Left kidney (tissue), 2 donors: ENCODE measurements around the gene PHOSPHO2. TPM values are rescaled to one million over a fixed set of nuclear protein-coding genes. Genes with fewer than 3 reads are reported as not detected.

Source experiments
- DNase-seq: peaks from one replicate; pipeline ENCODE4 v3.0.0-alpha.2; 2013
- polyA plus RNA-seq: library from polyadenylated mRNA; unstranded; fragments of 120-200 nt; gene quantifications from one replicate; pipeline ENCODE4 v1.2.1, GENCODE V29; 2013; ENCODE audit not compliant: insufficient read length

The PHOSPHO2 gene
- polyA plus RNA-seq, 1 donor: 21.7 TPM

DNA sequence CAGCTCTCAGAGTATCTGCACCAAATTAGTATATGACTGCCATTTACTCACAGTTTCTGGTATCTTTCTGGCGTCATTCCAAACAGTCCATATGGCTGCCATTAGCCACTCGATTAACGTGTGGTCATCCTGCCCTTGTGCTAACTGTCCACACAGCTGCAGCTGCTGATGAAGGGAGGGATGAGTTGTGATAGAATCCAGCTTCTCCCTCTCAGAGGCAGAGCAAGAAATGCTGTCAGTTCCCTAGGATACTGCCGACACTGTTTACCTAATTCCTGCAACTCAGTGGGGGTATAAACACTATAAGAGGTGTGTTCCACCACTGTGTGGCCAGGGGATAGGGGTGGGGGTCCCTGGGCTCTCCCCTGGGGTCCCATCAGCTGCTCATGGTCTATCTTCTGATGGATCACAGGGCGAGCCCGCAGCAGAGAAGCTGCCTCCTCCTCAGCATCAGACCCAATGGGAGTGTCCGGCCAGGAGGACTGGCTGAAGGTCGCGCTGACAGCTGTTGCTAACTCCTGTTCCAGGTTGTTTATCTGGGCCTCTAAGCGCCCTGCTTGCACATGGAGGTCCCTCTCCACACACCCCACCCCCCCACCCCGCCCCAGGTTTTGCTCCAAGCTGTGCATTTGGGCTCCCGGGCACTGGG lies 22.1 kb downstream of the PHOSPHO2 start:
- DNase-seq: no peak

DNA sequence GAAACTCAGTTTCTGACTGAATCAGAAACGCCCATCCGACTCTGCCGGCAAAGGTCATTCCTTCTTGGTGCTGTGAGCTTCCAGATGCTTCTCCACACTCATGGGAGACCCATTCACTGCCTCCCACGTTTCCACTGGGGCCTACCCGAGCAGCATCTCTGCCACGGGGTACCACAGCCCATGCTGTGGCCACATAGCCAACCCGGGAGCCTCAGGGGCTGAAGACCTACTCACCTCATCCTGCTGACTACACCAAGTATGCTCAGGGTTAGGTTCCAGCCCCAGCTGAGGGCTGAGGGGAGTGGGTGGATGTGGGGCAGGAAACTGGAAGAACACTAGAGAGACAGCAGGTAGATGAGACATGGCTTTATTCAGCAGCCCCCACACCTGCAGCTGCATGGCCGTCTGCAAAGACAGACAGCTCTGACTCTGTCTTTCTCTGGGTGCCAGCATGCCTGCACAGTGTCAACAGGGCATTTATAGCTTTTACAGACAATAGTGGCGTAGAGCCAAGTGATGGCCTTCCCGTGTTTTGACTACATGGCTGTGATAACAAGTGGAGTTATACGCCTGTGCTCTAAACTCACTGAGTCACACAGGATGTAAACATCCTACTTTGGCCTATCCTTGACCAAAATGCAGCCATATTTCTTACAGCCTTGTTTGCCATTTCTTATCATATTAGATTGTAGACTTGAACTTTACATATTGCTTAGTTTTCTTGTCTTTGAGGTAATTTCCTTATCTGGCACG lies 22.8 kb downstream of the PHOSPHO2 start:
- DNase-seq: no peak

DNA sequence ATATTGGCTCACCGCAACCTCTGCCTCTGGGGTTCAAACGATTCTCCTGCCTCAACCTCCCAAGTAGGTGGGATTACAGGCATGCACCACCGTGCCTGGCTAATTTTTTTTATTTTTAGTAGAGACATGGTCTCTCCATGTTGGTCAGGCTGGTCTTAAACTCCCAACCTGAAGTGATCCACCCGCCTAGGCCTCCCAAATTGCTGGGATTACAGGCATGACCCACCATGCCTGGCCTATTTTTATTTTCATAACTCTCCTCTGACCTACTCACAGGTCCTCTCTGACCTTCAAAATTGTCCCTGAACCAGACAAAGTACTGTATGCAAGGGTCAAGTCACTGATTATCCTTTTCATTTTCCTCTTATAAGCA lies 23.4 kb downstream of the PHOSPHO2 start:
- no peak for DNase-seq

DNA sequence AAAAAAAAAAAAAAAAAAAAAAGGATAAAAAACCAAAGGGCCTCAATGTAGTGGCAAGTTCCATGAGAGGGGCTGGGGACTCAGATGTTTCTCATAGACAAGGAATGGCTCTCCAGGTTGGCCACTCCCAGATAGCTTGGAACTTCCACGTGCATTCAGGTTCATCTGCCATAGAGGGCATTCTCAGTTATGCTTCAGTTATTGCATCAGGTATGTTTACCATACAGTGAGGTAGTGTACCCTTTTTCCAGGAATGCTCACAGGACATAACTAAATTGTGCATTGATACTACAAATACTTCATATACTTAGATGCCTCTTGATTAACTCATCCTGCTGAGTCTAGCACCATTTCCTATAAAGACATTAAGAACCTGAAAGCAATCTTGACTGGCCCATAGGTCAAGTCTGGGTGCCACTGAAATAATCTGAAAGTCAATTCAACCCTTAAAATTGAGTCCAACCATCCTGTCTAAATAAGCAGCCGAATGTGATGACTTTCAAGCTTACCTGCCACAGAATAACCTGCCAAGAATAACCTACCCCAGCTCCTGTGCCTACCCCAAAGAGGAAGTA lies 24.7 kb downstream of the PHOSPHO2 start:
- DNase-seq: no peak

DNA sequence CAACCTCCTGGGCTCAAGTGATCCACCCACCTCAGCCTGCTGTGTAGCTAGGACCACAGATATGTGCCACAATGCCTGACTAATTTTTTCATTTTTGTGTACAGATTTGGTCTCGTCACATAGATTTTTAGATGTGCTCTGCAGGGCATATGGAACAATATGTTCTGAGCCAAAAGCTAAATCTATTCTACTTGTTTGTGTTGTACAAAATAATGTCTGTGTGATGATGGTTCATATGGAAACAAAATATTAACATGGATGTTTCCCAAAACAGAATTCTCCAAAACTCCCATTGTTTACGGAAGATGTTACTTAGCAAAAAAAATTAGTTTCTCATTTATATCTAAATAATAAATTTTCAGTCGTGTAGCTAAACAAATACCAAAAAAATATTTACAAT lies 26.7 kb downstream of the PHOSPHO2 start:
- no peak for DNase-seq

DNA sequence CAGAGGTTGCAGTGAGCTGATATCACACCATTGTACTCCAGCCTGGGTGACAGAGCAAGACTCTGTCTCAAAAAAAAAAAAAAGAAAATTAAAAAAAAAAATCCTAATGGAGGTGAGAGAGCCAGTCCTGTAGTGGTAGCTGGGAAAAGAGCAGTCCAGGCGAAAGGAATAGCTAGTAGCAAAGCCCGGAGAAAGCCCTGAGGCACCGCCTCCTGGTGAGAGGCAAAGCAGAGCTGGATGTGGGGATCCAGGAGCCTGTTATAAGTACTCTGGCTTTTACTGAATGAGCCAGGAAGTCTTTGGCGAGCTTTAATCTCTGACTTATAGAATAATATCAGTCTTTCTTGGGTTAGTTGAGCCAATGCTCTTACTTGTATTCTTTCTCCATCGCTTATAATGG lies 32.8 kb downstream of the PHOSPHO2 start:
- DNase-seq: no peak

DNA sequence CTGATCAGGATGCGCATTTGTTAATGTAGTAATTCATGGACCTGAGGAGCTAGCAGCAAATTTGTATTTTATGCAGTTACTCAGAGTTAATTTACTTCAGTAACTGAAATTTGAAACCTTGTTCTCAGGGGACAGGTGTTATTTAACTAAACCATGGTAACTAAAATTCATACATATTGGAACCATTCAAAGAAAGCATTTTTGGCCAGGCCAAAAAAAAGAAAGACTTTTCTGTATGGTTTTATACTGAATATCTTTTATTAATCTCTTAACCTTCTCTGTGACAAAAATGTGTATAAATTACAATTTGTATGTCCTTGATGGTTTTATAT lies 35.0 kb downstream of the PHOSPHO2 start:
- no peak for DNase-seq

DNA sequence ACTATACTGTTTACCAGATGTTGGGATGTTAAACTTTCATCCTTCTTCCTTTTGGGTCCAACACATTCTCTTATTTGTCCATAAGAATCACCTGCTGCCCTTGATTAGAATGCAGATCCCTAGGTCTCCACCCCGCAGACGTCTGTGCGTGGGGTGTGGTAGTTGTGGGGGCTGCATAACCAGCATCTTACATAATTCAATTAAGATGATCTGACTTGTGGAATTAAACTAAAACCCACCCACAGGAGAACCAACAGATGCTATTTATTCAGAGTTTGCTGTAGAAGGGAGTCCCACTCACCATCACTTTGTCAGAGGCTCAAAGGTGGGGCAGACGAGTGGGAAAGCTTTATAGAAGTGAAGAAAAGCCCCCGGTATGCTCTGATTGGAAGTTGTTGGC lies 37.8 kb downstream of the PHOSPHO2 start:
- no peak for DNase-seq

DNA sequence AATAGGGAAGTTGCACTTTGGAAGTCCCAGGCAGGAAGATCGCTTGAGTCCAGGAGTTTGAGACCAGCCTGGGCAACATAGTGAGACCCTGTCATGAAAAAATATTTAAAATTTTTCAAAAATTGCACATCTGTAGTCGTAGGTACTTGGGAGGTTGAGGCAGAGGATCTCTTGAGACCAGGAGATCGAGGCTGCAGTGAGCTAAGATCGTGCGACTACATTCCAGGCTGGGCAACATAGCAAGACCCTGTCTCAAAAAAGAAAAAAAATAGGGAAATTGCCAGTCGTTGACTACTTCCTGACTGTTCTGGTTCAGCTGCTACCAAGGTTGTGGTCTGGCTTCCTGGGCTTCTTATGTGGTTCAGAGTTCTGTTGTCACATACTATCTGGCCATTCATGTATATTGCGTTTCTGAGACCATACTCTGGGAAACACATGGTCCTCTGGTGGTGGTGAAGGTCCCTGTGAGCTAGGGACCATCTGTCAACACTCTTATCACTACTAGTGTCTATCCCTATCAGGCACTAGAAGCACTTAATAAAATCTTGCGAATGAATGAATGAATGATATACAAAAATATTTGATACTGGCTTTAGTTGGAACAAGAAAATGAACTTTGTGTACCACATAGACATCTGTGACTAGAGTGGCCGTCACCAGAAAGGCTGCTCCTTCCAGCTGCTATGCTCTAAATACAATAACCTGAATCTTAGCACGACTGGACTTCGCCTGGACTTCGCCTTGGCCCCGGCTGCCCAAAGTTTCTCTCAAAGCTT lies 38.5 kb downstream of the PHOSPHO2 start:
- DNase-seq: no peak

DNA sequence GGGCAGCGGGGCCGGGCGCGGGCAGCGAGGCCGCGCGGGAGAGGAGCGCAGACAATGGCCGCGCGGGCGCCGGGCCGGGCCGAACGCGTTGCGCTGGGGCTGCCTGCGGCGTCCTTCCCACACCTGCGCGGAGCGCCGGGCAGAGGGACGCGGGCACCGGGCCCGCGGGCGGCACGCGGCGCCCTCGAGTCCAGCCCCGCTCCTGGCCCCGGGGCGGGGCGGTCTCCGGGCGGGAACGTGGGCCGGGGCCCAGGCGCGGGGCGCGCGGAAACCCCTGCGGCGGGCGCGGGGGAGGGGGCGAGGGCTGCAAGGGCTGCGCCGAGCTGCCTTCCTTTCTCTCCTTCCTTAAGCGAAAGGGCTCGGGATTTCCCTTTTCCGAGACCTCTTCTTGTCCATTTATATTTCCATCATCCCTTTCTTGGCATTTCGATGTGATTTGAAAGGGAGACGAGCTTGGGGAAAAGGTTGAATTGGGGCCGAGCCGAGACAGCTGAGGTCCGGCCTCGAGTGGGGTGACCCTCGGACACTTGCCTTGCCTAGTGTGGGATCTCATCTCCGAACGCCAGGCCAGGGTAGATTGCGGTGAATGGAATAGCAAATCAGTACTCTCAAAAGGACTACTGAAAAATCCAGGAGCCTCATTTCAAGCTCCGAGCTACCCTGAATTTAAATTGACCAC lies 40.0 kb downstream of the PHOSPHO2 start:
- no peak for DNase-seq

DNA sequence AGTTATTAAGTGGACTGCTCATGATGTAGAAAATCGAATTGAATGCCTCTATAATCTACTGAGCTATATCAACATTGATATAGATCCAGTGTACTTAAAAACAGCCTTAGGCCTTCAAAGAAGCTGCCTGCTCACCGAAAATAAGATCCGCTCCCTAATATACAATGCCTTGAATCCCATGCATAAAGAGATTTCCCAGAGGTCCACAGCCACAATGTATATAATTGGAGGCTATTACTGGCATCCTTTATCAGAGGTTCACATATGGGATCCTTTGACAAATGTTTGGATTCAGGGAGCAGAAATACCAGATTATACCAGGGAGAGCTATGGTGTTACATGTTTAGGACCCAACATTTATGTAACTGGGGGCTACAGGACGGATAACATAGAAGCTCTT lies 41.4 kb downstream of the PHOSPHO2 start:
- DNase-seq: no peak

DNA sequence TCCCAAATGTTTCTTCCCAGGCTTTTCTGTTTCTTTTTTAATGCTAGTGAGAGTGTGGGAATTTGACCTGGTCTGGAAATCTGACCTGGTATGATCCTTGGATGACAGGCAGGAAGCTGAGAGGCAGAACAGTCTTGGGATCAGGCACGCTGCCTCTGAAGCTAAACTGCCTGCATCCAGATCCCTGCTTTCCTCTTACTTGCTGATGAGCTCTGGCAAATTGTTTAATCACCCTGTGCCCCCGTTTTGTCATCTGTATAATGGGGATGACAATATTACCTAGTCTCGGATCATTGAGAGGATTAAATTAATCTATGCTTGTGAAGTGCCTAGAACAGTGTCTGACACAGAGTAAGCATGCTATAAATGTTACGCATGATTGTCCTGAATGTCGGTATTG lies 42.6 kb downstream of the PHOSPHO2 start:
- no peak for DNase-seq

DNA sequence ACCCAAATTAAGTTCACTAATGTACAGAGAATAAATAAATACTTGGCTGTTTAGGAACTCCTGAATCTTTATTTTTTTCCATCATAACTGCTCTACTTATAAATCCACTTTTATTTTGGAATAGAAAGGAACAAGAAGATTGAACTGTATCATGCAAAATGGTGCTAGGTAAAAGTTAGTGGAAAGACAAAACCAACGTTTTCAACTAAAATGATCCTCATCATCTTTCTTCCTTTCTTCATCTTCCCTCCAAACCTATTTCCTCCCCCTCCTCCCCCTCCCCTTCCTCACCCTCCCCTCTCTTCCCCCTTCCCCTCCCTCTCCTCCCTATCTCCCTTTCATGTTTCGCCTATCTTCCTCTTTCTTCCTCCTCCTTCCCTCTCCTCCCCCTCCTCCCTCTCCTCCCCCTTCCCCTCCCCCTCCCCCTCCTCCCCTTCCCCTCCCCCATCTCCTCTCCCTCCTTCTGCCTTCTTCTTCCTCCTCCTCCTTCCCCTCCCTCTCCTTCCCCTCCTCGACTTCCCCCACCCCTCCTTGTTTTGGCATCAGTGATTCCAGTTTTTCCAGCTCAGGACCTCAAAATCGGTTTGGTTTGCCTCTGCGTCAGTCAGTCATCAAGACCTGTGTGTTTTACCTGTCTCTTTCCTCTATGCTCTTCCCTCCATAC lies 44.4 kb downstream of the PHOSPHO2 start:
- no peak for DNase-seq

DNA sequence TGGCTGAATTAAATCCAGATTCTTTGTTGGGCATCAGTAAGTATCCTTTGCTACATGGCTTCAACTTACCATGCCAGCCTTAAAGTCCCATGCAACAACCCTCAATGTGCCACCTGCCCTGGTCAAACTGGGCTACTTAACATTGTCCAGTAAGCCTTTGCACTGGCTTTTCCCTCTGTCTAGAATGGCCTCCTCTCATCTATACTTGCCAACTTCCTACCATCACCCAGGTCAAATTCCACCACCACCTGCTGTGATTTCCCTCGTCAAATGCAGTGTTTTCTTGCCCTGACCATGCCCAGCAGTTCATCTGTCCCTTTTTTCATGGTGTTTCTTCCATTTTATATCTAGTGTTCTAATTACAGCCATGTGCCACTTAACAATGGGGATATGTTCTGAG lies 45.1 kb downstream of the PHOSPHO2 start:
- no peak for DNase-seq

DNA sequence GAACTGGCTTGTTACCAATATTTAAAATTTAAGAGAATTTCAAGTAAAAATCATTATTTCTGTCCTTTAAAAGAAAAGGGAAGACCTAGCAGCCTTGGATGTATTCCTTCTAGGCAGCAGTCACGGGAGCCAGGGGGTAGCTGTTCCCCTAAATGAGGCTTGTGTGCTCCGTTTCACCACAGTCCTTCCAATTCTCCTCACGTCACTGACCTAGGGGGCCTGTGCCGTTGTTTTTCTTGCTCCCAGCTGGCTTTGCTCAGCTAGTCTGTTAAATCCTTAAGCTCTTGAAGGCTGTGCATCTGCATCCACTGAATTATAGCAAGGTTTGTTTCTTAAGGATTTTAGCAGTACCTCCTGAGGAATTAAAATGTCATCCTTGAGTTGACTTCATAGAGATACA lies 49.3 kb downstream of the PHOSPHO2 start:
- no peak for DNase-seq

DNA sequence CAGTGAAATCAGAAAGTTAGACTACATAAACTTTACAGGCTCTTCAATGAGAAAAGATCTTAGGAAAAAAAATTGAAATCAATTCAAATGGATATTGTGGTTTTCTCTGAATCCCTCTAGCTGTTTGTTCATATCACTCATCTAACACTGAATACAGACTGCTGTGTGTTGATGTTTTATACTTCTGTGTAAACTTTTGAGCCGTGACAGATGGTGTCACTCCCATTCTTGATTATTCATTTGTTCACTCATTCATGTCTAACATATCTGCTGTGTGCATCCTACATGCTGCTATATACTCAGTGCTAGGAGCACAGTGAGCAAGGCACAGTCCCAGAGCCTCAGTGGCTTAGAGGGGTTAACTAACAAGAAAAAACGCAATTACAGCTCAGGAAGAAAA lies 52.0 kb downstream of the PHOSPHO2 start:
- DNase-seq: no peak

DNA sequence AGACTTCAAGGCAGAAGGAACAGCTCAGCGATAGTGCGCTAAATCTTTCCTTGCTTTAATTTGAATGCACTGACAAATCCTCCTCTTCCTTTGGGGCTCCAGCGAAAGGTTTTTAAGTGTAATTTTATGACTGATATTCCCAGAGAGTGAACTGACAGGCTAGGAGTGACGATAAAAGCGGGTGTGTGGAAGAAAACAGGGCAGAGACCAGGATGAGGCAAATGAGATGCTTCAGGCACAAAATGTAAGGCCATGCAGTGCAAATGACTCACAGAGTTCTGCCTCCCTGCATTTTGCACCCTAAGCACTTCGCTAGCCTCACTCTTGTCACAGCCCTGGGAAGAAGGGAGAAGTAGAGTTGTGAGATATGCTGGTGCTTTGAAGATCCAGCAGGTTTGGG lies 54.0 kb downstream of the PHOSPHO2 start:
- no peak for DNase-seq

Other genes starting within 250 kb of the PHOSPHO2 start
- 17.0 TPM for gene BBS5, start 215.0 kb upstream of the PHOSPHO2 start, polyA plus RNA-seq
- 1.9 TPM for gene KLHL41, start 184.8 kb upstream of the PHOSPHO2 start, polyA plus RNA-seq
- gene FASTKD1, start 120.6 kb upstream of the PHOSPHO2 start, polyA plus RNA-seq: 49.0 TPM
- gene PPIG, start 110.1 kb upstream of the PHOSPHO2 start, polyA plus RNA-seq: 111 TPM
- 2.9 TPM for gene CFAP210, start 64 bp upstream of the PHOSPHO2 start, polyA plus RNA-seq
- gene KLHL23, start 39.4 kb downstream of the PHOSPHO2 start, polyA plus RNA-seq: 43.1 TPM
- 201 TPM for gene SSB, start 104.4 kb downstream of the PHOSPHO2 start, polyA plus RNA-seq
- gene METTL5, start 130.4 kb downstream of the PHOSPHO2 start, polyA plus RNA-seq: 55.1 TPM
- 48.3 TPM for gene UBR3, start 133.0 kb downstream of the PHOSPHO2 start, polyA plus RNA-seq